ENCODE measurements around the gene CDHR3.

CDHR3 gene

DNA sequence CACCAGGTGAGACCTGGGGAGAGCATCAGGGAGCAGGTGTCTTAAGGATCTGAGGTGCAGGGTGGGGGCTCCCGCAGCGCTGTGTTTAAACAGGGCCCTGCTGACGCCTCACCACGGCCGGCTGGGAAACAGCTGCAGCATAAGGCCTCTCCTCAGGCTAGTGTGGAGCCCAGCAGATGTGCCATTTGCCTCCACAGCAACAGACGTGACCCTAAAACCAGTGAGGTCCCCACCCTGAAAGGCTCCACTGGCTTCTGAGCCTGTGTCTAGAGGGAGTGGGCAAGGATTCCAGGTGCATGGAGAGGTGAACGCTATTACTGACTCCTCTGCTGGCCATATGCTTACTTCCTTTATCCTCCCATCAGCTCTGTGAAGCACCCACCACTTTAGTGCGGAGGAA, 101.3 kb downstream of the CDHR3 start:
- H3K27ac ChIP-seq: peak overlapping the region; percentile 88
- H3K4me2 ChIP-seq (ENCODE audit: low read length): no peak overlapping the region
- no peaks in the 10 kb centered on the region for H3K27me3 ChIP-seq (ENCODE audit: control insufficient read depth, insufficient read depth, low read length)
- no peak overlapping the region for H3K4me3 ChIP-seq (ENCODE audit: low read depth, low read length)
- no peak overlapping the region for H3K9ac ChIP-seq
- TF ChIP-seq, protein P1, sequence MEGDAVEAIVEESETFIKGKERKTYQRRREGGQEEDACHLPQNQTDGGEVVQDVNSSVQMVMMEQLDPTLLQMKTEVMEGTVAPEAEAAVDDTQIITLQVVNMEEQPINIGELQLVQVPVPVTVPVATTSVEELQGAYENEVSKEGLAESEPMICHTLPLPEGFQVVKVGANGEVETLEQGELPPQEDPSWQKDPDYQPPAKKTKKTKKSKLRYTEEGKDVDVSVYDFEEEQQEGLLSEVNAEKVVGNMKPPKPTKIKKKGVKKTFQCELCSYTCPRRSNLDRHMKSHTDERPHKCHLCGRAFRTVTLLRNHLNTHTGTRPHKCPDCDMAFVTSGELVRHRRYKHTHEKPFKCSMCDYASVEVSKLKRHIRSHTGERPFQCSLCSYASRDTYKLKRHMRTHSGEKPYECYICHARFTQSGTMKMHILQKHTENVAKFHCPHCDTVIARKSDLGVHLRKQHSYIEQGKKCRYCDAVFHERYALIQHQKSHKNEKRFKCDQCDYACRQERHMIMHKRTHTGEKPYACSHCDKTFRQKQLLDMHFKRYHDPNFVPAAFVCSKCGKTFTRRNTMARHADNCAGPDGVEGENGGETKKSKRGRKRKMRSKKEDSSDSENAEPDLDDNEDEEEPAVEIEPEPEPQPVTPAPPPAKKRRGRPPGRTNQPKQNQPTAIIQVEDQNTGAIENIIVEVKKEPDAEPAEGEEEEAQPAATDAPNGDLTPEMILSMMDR (IDR thresholded peaks at IDR 0.05): no peak
- H3K79me2 ChIP-seq: no peaks in the 10 kb centered on the region
- H2AFZ ChIP-seq: peak overlapping the region; percentile 90
- no peaks in the 10 kb centered on the region for H3K36me3 ChIP-seq (ENCODE audit: control insufficient read depth, insufficient read depth, low read length)
- H3K9me3 ChIP-seq (ENCODE audit: control insufficient read depth, low read length): no peaks in the 10 kb centered on the region
- H3K4me1 ChIP-seq: peaks cover 29% of the 10 kb centered on the region

DNA sequence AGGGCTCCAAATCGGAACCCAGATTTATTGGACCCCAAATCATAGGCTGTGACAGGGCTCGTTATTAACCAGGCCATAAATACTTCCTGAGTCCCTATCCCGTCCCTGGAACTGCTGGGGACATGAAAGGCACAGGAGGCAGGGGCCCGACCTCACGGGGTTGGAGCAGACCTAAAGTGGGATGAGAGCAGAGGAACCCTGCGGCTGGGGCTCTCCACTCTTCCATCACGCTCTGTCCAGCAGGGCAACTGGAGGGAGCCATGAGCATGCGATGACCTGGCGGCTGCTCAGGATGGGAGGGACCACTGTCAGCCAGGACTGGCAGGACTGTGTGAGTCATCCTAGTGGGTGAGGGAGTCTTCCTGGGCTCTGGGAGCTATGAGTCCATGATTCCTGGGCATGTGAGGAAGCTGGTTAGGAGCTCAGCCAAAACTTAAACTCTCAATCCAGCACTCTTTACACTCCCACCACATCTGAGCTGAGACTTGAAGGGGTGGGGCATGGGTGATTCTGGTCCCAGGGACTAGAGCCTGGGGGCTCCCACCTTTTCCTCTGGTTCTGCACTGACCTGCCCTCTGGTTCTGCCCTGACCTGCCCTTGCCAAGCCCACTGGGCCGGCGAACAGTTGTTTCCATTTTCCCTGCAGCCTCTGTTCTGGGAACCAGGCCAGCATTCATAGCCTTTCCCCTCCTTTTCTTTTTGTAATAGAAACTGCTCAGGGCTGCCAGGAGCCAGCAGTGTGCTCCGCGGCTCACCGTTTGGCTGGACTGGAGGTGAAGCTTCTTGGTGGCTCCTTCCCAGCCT, 101.9 kb downstream of the CDHR3 start:
- H3K36me3 ChIP-seq (ENCODE audit: control insufficient read depth, insufficient read depth, low read length): no peaks in the 10 kb centered on the region
- no peaks in the 10 kb centered on the region for H3K79me2 ChIP-seq
- H3K27me3 ChIP-seq (ENCODE audit: control insufficient read depth, insufficient read depth, low read length): no peaks in the 10 kb centered on the region
- H2AFZ ChIP-seq: peak overlapping the region; percentile 90
- H3K9ac ChIP-seq: no peak overlapping the region
- TF ChIP-seq, protein P1 (IDR thresholded peaks at IDR 0.05): no peak
- H3K4me3 ChIP-seq (ENCODE audit: low read depth, low read length): peak overlapping the region; percentile 19
- peak overlapping the region; percentile 50 for H3K4me2 ChIP-seq (ENCODE audit: low read length)
- peak overlapping the region; percentile 88 for H3K27ac ChIP-seq
- peaks cover 35% of the 10 kb centered on the region for H3K4me1 ChIP-seq
- H3K9me3 ChIP-seq (ENCODE audit: control insufficient read depth, low read length): no peaks in the 10 kb centered on the region

DNA sequence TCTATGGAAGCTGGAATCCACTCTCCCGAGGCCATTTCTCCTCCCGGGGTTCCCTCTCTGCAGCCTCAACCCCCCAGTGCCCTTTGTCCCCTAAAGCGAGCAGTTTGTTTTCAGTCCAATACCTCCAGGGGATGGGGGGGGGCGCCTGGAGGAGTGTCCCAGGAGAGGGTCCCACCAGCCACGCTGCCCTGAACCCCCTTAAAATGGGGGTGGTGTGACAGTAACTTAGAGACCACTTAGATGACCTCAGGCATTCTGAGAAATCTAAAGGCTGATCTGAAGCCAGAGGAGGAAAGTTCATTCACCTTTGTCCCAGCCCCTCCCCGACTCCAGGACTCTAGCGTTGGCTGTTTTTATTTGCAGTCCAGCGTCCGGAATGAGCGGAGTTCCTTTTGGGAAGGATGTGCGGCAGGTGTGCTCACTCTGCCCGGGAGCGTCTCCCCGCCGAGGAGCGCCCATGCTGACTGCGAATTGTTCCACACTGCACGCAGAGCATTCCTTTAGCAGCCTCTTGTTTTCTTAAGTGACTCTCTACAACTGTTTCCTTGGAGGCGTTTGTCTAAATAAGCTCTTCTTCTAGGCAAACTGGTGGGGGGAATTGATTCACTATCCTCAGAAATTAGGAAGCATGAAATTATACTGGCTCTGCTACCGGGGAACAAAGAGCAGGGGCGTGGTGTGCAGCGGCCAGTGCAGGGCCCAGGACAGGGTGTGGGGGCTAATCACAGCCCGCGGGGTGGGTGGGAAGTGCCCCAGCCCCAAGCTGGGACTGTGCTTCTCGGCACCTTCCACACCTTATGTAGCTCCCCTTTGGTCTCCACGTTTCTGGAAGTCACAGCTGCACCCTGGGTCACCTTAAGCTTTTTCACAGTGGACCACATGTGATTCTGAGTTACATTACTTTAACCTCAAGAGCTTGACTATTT, 102.8 kb downstream of the CDHR3 start:
- Histone ChIP-seq H3K9ac (no peak overlapping the region), H2AFZ (peak overlapping the region; percentile 90), H3K4me2 (ENCODE audit: low read length) (peak overlapping the region; percentile 50), H3K36me3 (ENCODE audit: control insufficient read depth, insufficient read depth, low read length) (no peaks in the 10 kb centered on the region), H3K79me2 (no peaks in the 10 kb centered on the region), H3K4me1 (peaks cover 41% of the 10 kb centered on the region), H3K27ac (peak overlapping the region; percentile 88), H3K9me3 (ENCODE audit: control insufficient read depth, low read length) (no peaks in the 10 kb centered on the region), H3K27me3 (ENCODE audit: control insufficient read depth, insufficient read depth, low read length) (no peaks in the 10 kb centered on the region), H3K4me3 (ENCODE audit: low read depth, low read length) (peak overlapping the region; percentile 19)
- TF ChIP-seq, protein P1 (IDR thresholded peaks at IDR 0.05): no peak

DNA sequence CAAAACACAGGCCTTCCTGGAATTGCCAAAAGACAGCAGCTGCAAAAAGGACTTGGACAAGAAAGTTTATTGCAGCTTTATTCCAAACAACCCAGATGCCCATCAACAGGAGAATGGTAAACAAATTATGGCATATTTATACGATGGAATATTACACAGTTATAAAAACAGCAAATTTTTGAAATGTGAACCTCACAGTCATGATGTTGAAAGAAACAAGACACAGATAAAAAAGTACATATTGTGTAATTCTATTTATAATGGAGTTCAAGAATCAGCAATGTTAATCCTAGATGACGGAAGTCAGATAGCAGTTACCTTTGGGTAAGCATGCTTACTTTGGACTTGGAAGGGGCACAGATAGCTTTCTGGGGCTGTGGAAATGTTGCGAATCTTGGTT, 104.6 kb downstream of the CDHR3 start:
- Histone ChIP-seq H3K9ac (no peak overlapping the region), H3K4me3 (ENCODE audit: low read depth, low read length) (no peak overlapping the region), H2AFZ (no peak overlapping the region), H3K36me3 (ENCODE audit: control insufficient read depth, insufficient read depth, low read length) (no peaks in the 10 kb centered on the region), H3K27me3 (ENCODE audit: control insufficient read depth, insufficient read depth, low read length) (no peaks in the 10 kb centered on the region), H3K4me1 (peaks cover 56% of the 10 kb centered on the region), H3K79me2 (no peaks in the 10 kb centered on the region), H3K4me2 (ENCODE audit: low read length) (no peak overlapping the region), H3K27ac (no peak overlapping the region), H3K9me3 (ENCODE audit: control insufficient read depth, low read length) (no peaks in the 10 kb centered on the region)
- TF ChIP-seq, protein P1 (IDR thresholded peaks at IDR 0.05): no peak

All from parathyroid adenoma (tissue), 2 donors.